Neural progenitor cell (in vitro differentiated cells): ENCODE results near the gene PDX1. TPM values are rescaled to one million over a fixed set of nuclear protein-coding genes. Genes with fewer than 3 reads are reported as not detected.

Experiments
- DNase-seq: peaks from one replicate; pipeline ENCODE4 v3.0.0-alpha.2; 2016; ENCODE audit warnings: low spot score
- H2AFZ ChIP-seq: fragments of 200-600 bp; sonication (generic); replicated peaks from 2 replicates; pipeline ENCODE4 v1.6.1; 2016; ENCODE audit warnings: antibody characterized with exemption
- H3F3A ChIP-seq: fragments of 200-600 bp; sonication (generic); 2 replicates; pipeline ENCODE4 v1.6.1; 2016; ENCODE audit warnings: antibody characterized with exemption, low read depth
- H3K27ac ChIP-seq: fragments of 200-600 bp; sonication (generic); 2 replicates; pipeline ENCODE4 v1.5.1; 2016; ENCODE audit warnings: mild to moderate bottlenecking
- H3K27me3 ChIP-seq: fragments of 200-600 bp; sonication (generic); 2 replicates; pipeline ENCODE4 v1.6.1; 2016; ENCODE audit warnings: mild to moderate bottlenecking, moderate library complexity
- H3K36me3 ChIP-seq: fragments of 200-600 bp; sonication (generic); 2 replicates; pipeline ENCODE4 v1.5.1; 2016
- H3K4me1 ChIP-seq: fragments of 200-600 bp; sonication (generic); 2 replicates; pipeline ENCODE4 v1.6.1; 2016; ENCODE audit warnings: mixed run types
- H3K4me2 ChIP-seq: fragments of 200-600 bp; sonication (generic); 2 replicates; pipeline ENCODE4 v1.6.1; 2016
- H3K4me3 ChIP-seq: fragments of 200-600 bp; sonication (generic); 2 replicates; pipeline ENCODE4 v1.5.1; 2016
- H3K79me2 ChIP-seq: fragments of 200-600 bp; sonication (generic); 2 replicates; pipeline ENCODE4 v1.6.1; 2016; ENCODE audit warnings: low read depth
- H3K9ac ChIP-seq: fragments of 200-600 bp; sonication (generic); 2 replicates; pipeline ENCODE4 v1.6.1; 2016
- H3K9me3 ChIP-seq: fragments of 200-600 bp; sonication (generic); 2 replicates; pipeline ENCODE4 v1.5.1; 2016; ENCODE audit warnings: low read depth
- H4K20me1 ChIP-seq: fragments of 200-600 bp; sonication (generic); 2 replicates; pipeline ENCODE4 v1.6.1; 2016; ENCODE audit warnings: low read depth
- H3K27ac Mint-ChIP-seq: 3 replicates; pipeline ENCODE4 v1.8.0; 2021; ENCODE audit warnings: mixed read lengths
- H3K27me3 Mint-ChIP-seq: 2 replicates; pipeline ENCODE4 v1.8.0; 2022; ENCODE audit warnings: low read depth, mild to moderate bottlenecking, inconsistent platforms, moderate library complexity, mixed read lengths; ENCODE audit not compliant: insufficient read depth
- H3K36me3 Mint-ChIP-seq: 3 replicates; pipeline ENCODE4 v1.8.0; 2021; ENCODE audit warnings: mixed read lengths
- H3K4me1 Mint-ChIP-seq: 3 replicates; pipeline ENCODE4 v1.8.0; 2021; ENCODE audit warnings: mixed read lengths
- H3K4me3 Mint-ChIP-seq: 3 replicates; pipeline ENCODE4 v1.8.0; 2021; ENCODE audit warnings: mild to moderate bottlenecking, moderate library complexity, mixed read lengths
- H3K9me3 Mint-ChIP-seq: 3 replicates; pipeline ENCODE4 v1.8.0; 2020; ENCODE audit warnings: mixed read lengths
- CTCF ChIP-seq: fragments of 200-600 bp; sonication (generic); IDR thresholded peaks from 2 replicates; pipeline ENCODE4 v1.5.1; 2017; ENCODE audit warnings: antibody characterized with exemption, mild to moderate bottlenecking
- EZH2 ChIP-seq: fragments of 200-600 bp; sonication (generic); IDR thresholded peaks from 2 replicates; pipeline ENCODE4 v1.6.1; 2017; ENCODE audit warnings: antibody characterized with exemption, mild to moderate bottlenecking, moderate library complexity
- EZH2phosphoT487 ChIP-seq: fragments of 200-600 bp; sonication (generic); IDR thresholded peaks from 2 replicates; pipeline ENCODE4 v1.6.1; 2017; ENCODE audit warnings: antibody characterized with exemption
- total RNA-seq: library from RNA; depleted of rRNA; stranded (reverse); fragments of >200 nt; gene quantifications from 2 replicates; pipeline ENCODE4 v1.2.3, GENCODE V29; 2015; ENCODE audit warnings: low replicate concordance

Gene PDX1
- total RNA-seq, 1 donor from 2014 or later, result not detected

- Histone ChIP-seq H3K9ac (no peak overlapping the region), H3K4me1 (peaks cover 56% of the 10 kb centered on the region), H2AFZ (no peak overlapping the region), H3K9me3 (no peaks in the 10 kb centered on the region), H3K4me3 (no peak overlapping the region), H3K36me3 (no peaks in the 10 kb centered on the region), H4K20me1 (peaks cover 96% of the 10 kb centered on the region), H3K4me2 (peak overlapping the region; percentile 74), H3K79me2 (no peaks in the 10 kb centered on the region), H3K27me3 (peaks cover 100% of the 10 kb centered on the region), H3F3A (peaks cover 50% of the 10 kb centered on the region), H3K27ac (no peak overlapping the region)
- no peaks in the 10 kb centered on the region for H3K36me3 Mint-ChIP-seq
- H3K4me3 Mint-ChIP-seq, result peak overlapping the region; percentile 66
- no peak overlapping the region for H3K27ac Mint-ChIP-seq
- peaks cover 88% of the 10 kb centered on the region for H3K27me3 Mint-ChIP-seq
- peak; percentile 47 for DNase-seq
- no peaks in the 10 kb centered on the region for H3K9me3 Mint-ChIP-seq
- H3K4me1 Mint-ChIP-seq, result peaks cover 36% of the 10 kb centered on the region
- no peak for TF ChIP-seq EZH2
- no peak for TF ChIP-seq EZH2phosphoT487
- TF ChIP-seq CTCF, result no peak
Observed at GRCh38 chr13:27967736-27968315, 48.0 kb downstream of the PDX1 start.

GRCh38 chr13:27968316-27969081, 48.7 kb downstream of the PDX1 start:
- no peak overlapping the region for H3K9ac ChIP-seq
- Mint-ChIP-seq H3K4me3 (no peak overlapping the region), H3K4me1 (peaks cover 36% of the 10 kb centered on the region), H3K9me3 (no peaks in the 10 kb centered on the region), H3K36me3 (no peaks in the 10 kb centered on the region), H3K27ac (no peak overlapping the region), H3K27me3 (peaks cover 88% of the 10 kb centered on the region)
- DNase-seq, result peak; percentile 77
- H3K79me2 ChIP-seq, result no peaks in the 10 kb centered on the region
- H3K36me3 ChIP-seq, result no peaks in the 10 kb centered on the region
- H3K9me3 ChIP-seq, result no peaks in the 10 kb centered on the region
- H3K4me3 ChIP-seq, result peak overlapping the region; percentile 29
- H3K27ac ChIP-seq, result no peak overlapping the region
- peak; percentile 100 for TF ChIP-seq EZH2
- TF ChIP-seq EZH2phosphoT487, result peak; percentile 99
- peak; percentile 32 for TF ChIP-seq CTCF
- H4K20me1 ChIP-seq, result peaks cover 95% of the 10 kb centered on the region
- H3K4me2 ChIP-seq, result peak overlapping the region; percentile 74
- H3K27me3 ChIP-seq, result peaks cover 100% of the 10 kb centered on the region
- peaks cover 59% of the 10 kb centered on the region for H3K4me1 ChIP-seq
- H3F3A ChIP-seq, result peaks cover 55% of the 10 kb centered on the region
- H2AFZ ChIP-seq, result no peak overlapping the region

- Histone ChIP-seq H2AFZ (no peak within 1 kb of the TSS), H3K27me3 (peaks cover 100% of the 10 kb centered on the region), H3K79me2 (no peaks in the 10 kb centered on the region), H3K9me3 (no peaks in the 10 kb centered on the region), H4K20me1 (peaks cover 95% of the 10 kb centered on the region), H3K4me3 (peak within 1 kb of the TSS; percentile 29), H3K36me3 (no peaks in the 10 kb centered on the region), H3K9ac (no peak within 1 kb of the TSS), H3F3A (peaks cover 55% of the 10 kb centered on the region), H3K27ac (no peak within 1 kb of the TSS), H3K4me2 (peak within 1 kb of the TSS; percentile 74), H3K4me1 (peaks cover 65% of the 10 kb centered on the region)
- H3K36me3 Mint-ChIP-seq, result no peaks in the 10 kb centered on the region
- TF ChIP-seq EZH2 (no peak), CTCF (no peak), EZH2phosphoT487 (no peak)
- H3K4me1 Mint-ChIP-seq, result peaks cover 36% of the 10 kb centered on the region
- peaks cover 88% of the 10 kb centered on the region for H3K27me3 Mint-ChIP-seq
- DNase-seq, result peak; percentile 51
- H3K27ac Mint-ChIP-seq, result no peak within 1 kb of the TSS
- H3K9me3 Mint-ChIP-seq, result no peaks in the 10 kb centered on the region
- H3K4me3 Mint-ChIP-seq, result peak within 1 kb of the TSS; percentile 58
Observed at GRCh38 chr13:27969082-27969865, 49.5 kb downstream of the PDX1 start, which contains the start of gene CDX2. TSS of gene CDX2 (minus strand) at chr13:27969315. CDS start at chr13:27969006, 309 bp downstream.
